CD4-positive, CD25-positive, alpha-beta regulatory T cell (primary cell): ENCODE results near the gene PPP1R3D. TPM values are rescaled to one million over a fixed set of nuclear protein-coding genes. Genes with fewer than 3 reads are reported as not detected.

ENCODE experiments used
- ATAC-seq, 2 donors: fragments of 150-1000 bp; cut with Tn5 transposase; one replicate each; pipeline ENCODE4 v1.10.0; 2021; ENCODE audit warnings: low read depth in 2 of 2, moderate number of reproducible peaks in 2 of 2, moderate library complexity in 1 of 2
- DNase-seq, 3 donors: peaks; one replicate each; pipeline versions ENCODE4 v3.0.0 to v3.0.0-alpha.2; 2012 to 2022; ENCODE audit warnings: mixed read lengths in 1 of 3
- H3K27ac ChIP-seq: one replicate; pipeline ENCODE4 v1.7.0; 2013; ENCODE audit warnings: mild to moderate bottlenecking, low read length; ENCODE audit not compliant: insufficient read depth, poor library complexity, severe bottlenecking
- H3K27me3 ChIP-seq: one replicate; pipeline ENCODE4 v1.7.0; 2013; ENCODE audit warnings: low read length; ENCODE audit not compliant: control insufficient read depth, insufficient read depth
- H3K36me3 ChIP-seq: one replicate; pipeline ENCODE4 v1.7.0; 2013; ENCODE audit warnings: mild to moderate bottlenecking, low read length, moderate library complexity; ENCODE audit not compliant: control insufficient read depth, insufficient read depth
- H3K4me1 ChIP-seq: 2 replicates; pipeline ENCODE4 v1.7.0; 2013; ENCODE audit warnings: mild to moderate bottlenecking, low read length; ENCODE audit not compliant: insufficient read depth, control insufficient read depth, poor library complexity, severe bottlenecking
- H3K4me3 ChIP-seq: one replicate; pipeline ENCODE4 v1.7.0; 2013; ENCODE audit warnings: low read depth, mild to moderate bottlenecking, low read length, moderate library complexity
- H3K9me3 ChIP-seq, 2 experiments: 1 replicate in 1 of 2; 2 replicates in 1 of 2; pipeline ENCODE4 v1.7.0; 2013; ENCODE audit warnings: low read length in 2 of 2, mild to moderate bottlenecking in 1 of 2, moderate library complexity in 1 of 2; ENCODE audit not compliant: control insufficient read depth in 2 of 2
- H3K27ac Mint-ChIP-seq, 3 donors: one replicate each; pipeline ENCODE4 v1.8.0; 2020 to 2022; ENCODE audit warnings: mild to moderate bottlenecking in 3 of 3, mixed read lengths in 3 of 3, moderate library complexity in 2 of 3
- H3K27me3 Mint-ChIP-seq: one replicate; pipeline ENCODE4 v1.8.0; 2022; ENCODE audit warnings: mild to moderate bottlenecking, mixed read lengths
- H3K36me3 Mint-ChIP-seq: one replicate; pipeline ENCODE4 v1.8.0; 2020; ENCODE audit warnings: mixed read lengths
- H3K4me1 Mint-ChIP-seq, 4 donors: one replicate each; pipeline ENCODE4 v1.8.0; 2020 to 2022; ENCODE audit warnings: mixed read lengths in 4 of 4, mild to moderate bottlenecking in 1 of 4
- H3K4me3 Mint-ChIP-seq, 4 donors: one replicate each; pipeline ENCODE4 v1.8.0; 2020 to 2022; ENCODE audit warnings: mild to moderate bottlenecking in 4 of 4, mixed read lengths in 4 of 4, moderate library complexity in 3 of 4
- H3K9me3 Mint-ChIP-seq, 7 donors: one replicate each; pipeline ENCODE4 v1.8.0; 2020 to 2022; ENCODE audit warnings: mixed read lengths in 7 of 7, mild to moderate bottlenecking in 3 of 7, moderate library complexity in 2 of 7
- polyA plus RNA-seq, 4 donors: library from polyadenylated mRNA; unstranded; fragments of 300-500 nt; fragmentation: Illumina TruSeq; gene quantifications; one replicate each; pipeline ENCODE4 v1.2.3, GENCODE V29; 2021
- total RNA-seq: library from RNA; stranded (reverse); gene quantifications from one replicate; pipeline ENCODE4 v1.2.3, GENCODE V29; 2022

Gene PPP1R3D
- total and polyA plus RNA-seq, 5 donors from 2014 or later, result 1.9 to 5.3 (median 2.2) TPM

DNA sequence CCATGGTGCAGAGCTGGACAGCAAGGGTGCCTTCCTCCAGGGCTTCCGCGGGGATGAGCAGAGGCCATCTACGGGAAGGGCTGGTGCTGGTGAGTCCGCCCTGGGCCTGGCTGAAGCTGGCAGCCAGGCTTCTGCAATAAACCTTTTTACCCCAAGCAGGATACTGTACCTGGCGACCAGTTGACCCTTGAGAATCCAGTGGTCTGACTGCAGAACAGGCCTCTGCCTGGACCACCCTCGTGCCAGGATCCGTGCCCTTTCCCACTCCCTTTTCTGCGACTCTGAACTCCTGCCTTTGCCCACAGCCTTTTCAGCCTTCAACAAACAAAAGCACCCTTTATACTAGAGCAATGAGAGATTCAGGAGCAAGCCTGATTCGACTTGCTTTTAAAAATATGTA lies 37.0 kb upstream of the PPP1R3D start:
- H3K36me3 ChIP-seq, result no peaks in the 10 kb centered on the region
- H3K4me1 Mint-ChIP-seq, result no peaks in the 10 kb centered on the region
- ATAC-seq, result no peak
- H3K4me1 ChIP-seq, result no peaks in the 10 kb centered on the region
- H3K27me3 ChIP-seq, result no peaks in the 10 kb centered on the region
- no peak overlapping the region for H3K27ac Mint-ChIP-seq
- no peaks in the 10 kb centered on the region for H3K27me3 Mint-ChIP-seq
- H3K9me3 ChIP-seq, result no peaks in the 10 kb centered on the region
- peaks cover 0 to 5% (median 1%) of the 10 kb centered on the region in 7 donors for H3K9me3 Mint-ChIP-seq
- no peak for DNase-seq
- no peak overlapping the region for H3K4me3 ChIP-seq
- H3K36me3 Mint-ChIP-seq, result peaks cover 16% of the 10 kb centered on the region
- H3K27ac ChIP-seq, result no peak overlapping the region
- no peak overlapping the region for H3K4me3 Mint-ChIP-seq

DNA sequence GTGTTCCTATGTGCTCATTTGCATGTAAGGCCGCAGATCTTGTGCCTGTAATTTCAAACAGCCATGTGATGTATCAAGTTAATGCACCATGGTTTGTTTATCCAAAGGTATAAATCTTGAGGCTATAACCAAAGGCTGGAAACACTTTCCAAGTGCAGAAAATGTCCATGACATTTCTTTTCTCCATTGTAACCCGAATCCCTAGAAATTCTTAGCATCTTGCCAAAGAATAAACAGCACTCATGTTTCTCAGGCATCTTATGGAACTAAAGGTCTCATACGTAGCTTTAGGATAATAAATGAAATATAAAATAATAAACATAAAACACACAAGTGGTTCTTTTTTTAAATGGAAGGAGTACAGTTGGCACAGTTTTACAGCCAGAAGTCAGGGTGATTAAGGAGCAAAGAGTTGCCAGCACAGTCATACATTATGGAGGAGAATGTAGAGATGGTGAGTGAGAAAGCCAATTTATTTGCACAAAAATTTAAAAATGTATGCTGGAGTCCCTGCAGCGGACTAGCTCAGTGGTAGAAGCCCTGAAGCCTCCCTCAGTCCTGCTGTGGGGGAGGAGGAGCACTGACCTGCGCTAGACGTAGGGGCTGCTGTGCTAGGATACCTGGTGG lies 36.2 kb upstream of the PPP1R3D start:
- no peak for DNase-seq

DNA sequence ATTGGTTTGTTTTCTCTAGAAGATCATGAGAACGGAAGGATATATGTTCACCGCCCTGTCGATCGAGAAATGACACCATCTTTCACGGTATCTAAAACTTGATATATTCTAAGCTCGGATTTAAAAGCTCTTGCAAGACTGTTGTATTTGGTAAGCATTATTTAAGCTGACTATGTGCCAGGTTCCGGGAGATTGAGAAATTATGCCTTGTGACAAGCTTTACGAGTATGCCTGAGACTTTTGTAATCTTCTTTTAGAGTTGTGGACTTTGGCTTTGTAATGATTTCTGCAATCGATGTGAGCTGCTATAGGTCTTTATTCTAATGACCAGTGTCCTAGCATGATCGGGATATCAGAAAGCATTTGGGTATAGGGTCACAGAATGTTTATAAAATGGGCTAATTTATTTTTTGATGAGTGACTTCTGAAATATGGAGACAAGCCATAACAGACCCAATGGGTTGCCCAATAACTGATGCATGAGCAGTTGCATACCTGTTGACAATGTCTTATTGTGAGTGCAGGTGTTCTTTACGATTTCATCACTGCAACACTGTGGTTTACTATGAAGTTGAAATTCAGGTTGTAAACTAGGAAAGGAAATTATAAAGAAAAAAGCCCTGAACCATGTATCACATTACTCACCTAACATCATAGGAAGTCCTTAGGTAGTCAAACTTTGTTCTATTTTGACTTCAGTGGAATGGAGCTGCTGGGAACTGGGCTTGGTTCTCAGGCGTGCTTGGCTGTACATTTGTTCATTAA lies 32.1 kb upstream of the PPP1R3D start:
- Mint-ChIP-seq H3K4me3 (no peak overlapping the region), H3K27ac (no peak overlapping the region), H3K36me3 (peaks cover 14% of the 10 kb centered on the region), H3K9me3 (peaks cover 0 to 5% (median 0%) of the 10 kb centered on the region in 7 donors), H3K4me1 (no peaks in the 10 kb centered on the region), H3K27me3 (no peaks in the 10 kb centered on the region)
- no peak overlapping the region for H3K27ac ChIP-seq
- H3K4me3 ChIP-seq, result no peak overlapping the region
- DNase-seq (no peak), ATAC-seq (no peak)
- no peaks in the 10 kb centered on the region for H3K9me3 ChIP-seq
- no peaks in the 10 kb centered on the region for H3K4me1 ChIP-seq
- no peaks in the 10 kb centered on the region for H3K27me3 ChIP-seq
- H3K36me3 ChIP-seq, result no peaks in the 10 kb centered on the region

More for the DNA sequence above, 36.2 kb upstream of the PPP1R3D start:
- Histone ChIP-seq H3K27me3 (no peaks in the 10 kb centered on the region), H3K4me1 (no peaks in the 10 kb centered on the region), H3K36me3 (no peaks in the 10 kb centered on the region), H3K27ac (no peak overlapping the region), H3K4me3 (no peak overlapping the region), H3K9me3 (no peaks in the 10 kb centered on the region)
- no peaks in the 10 kb centered on the region for H3K27me3 Mint-ChIP-seq
- no peaks in the 10 kb centered on the region for H3K4me1 Mint-ChIP-seq
- peaks cover 0 to 5% (median 1%) of the 10 kb centered on the region in 7 donors for H3K9me3 Mint-ChIP-seq
- no peak overlapping the region for H3K27ac Mint-ChIP-seq
- H3K36me3 Mint-ChIP-seq, result peaks cover 20% of the 10 kb centered on the region
- ATAC-seq, result no peak
- no peak overlapping the region for H3K4me3 Mint-ChIP-seq

DNA sequence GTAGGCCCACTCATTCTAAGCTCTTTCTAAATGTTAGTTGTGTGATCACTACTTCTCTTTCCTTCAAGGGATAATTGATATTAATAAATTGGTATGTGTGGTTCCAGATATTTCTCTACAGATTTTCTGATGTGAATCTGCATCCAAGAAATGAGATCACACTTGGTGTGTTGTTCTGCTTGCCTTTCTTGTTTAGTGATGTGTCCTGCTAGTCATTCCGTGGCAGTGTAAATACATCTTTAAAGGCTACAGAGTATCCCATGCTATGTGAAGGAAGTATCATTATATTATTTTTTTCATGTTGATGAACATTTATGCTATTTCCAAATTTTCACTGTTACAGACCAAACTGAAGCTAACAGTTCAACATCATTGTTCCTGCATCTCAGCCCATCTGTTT lies 31.3 kb upstream of the PPP1R3D start:
- ATAC-seq, result no peak
- H3K4me1 ChIP-seq, result no peaks in the 10 kb centered on the region
- H3K9me3 Mint-ChIP-seq, result peaks cover 0 to 5% (median 0%) of the 10 kb centered on the region in 7 donors

GRCh38 chr20:59966428-59966827 lies 26.3 kb upstream of the PPP1R3D start:
- H3K4me3 Mint-ChIP-seq, result no peak overlapping the region
- Histone ChIP-seq H3K4me3 (no peak overlapping the region), H3K9me3 (no peaks in the 10 kb centered on the region), H3K27ac (no peak overlapping the region), H3K36me3 (peaks cover 2% of the 10 kb centered on the region), H3K27me3 (no peaks in the 10 kb centered on the region), H3K4me1 (no peaks in the 10 kb centered on the region)
- DNase-seq, result no peak
- peaks cover 2% of the 10 kb centered on the region for H3K36me3 Mint-ChIP-seq
- H3K9me3 Mint-ChIP-seq, result no peaks in the 10 kb centered on the region
- no peaks in the 10 kb centered on the region for H3K4me1 Mint-ChIP-seq
- H3K27ac Mint-ChIP-seq, result no peak overlapping the region
- ATAC-seq, result no peak
- no peaks in the 10 kb centered on the region for H3K27me3 Mint-ChIP-seq

More for the DNA sequence above, 31.3 kb upstream of the PPP1R3D start:
- no peaks in the 10 kb centered on the region for H3K27me3 Mint-ChIP-seq
- no peaks in the 10 kb centered on the region for H3K9me3 ChIP-seq
- no peak overlapping the region for H3K27ac ChIP-seq
- H3K36me3 ChIP-seq, result no peaks in the 10 kb centered on the region
- no peaks in the 10 kb centered on the region for H3K27me3 ChIP-seq
- no peak overlapping the region for H3K27ac Mint-ChIP-seq
- H3K4me3 ChIP-seq, result no peak overlapping the region
- no peak for DNase-seq
- peaks cover 14% of the 10 kb centered on the region for H3K36me3 Mint-ChIP-seq
- no peak overlapping the region for H3K4me3 Mint-ChIP-seq
- H3K4me1 Mint-ChIP-seq, result no peaks in the 10 kb centered on the region

- H3K9me3 ChIP-seq, result no peaks in the 10 kb centered on the region
- DNase-seq (no peak), ATAC-seq (no peak)
- H3K4me1 ChIP-seq, result no peaks in the 10 kb centered on the region
- Mint-ChIP-seq H3K27ac (no peak overlapping the region), H3K4me3 (no peak overlapping the region), H3K4me1 (no peaks in the 10 kb centered on the region), H3K36me3 (peaks cover 21% of the 10 kb centered on the region), H3K9me3 (no peaks in the 10 kb centered on the region), H3K27me3 (no peaks in the 10 kb centered on the region)
- no peaks in the 10 kb centered on the region for H3K27me3 ChIP-seq
- H3K4me3 ChIP-seq, result no peak overlapping the region
- no peak overlapping the region for H3K27ac ChIP-seq
- H3K36me3 ChIP-seq, result peaks cover 2% of the 10 kb centered on the region
These were observed 22.1 kb upstream of the PPP1R3D start for GRCh38 chr20:59962155-59962554.

- Mint-ChIP-seq H3K27ac (no peak overlapping the region), H3K27me3 (no peaks in the 10 kb centered on the region), H3K4me3 (no peak overlapping the region), H3K9me3 (no peaks in the 10 kb centered on the region), H3K36me3 (peaks cover 21% of the 10 kb centered on the region), H3K4me1 (no peaks in the 10 kb centered on the region)
- Histone ChIP-seq H3K27me3 (no peaks in the 10 kb centered on the region), H3K4me1 (no peaks in the 10 kb centered on the region), H3K27ac (no peak overlapping the region), H3K9me3 (no peaks in the 10 kb centered on the region), H3K4me3 (no peak overlapping the region), H3K36me3 (peaks cover 2% of the 10 kb centered on the region)
- DNase-seq, result no peak
- ATAC-seq, result no peak
These were observed 21.3 kb upstream of the PPP1R3D start for GRCh38 chr20:59961423-59961822.

DNA sequence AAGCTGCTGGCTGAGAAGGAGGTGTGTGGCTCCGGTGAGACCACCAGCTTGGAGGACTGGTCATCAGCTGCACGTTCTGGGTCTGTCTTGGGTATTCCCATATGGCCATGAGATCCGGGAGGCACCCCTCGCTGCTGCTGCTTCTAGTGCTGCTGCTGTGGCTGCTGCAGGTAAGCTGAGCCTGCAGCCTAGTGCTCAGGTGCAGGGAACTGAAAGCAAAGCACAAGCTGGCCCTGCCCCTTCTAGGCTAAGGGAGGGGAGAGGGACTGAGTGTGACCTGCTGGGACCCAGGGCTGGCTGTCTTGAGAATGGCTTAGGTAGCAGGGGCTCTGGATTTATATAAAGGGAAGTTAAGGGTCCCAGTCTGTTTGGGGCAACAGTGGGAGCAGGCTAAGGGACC lies 18.5 kb upstream of the PPP1R3D start:
- Histone ChIP-seq H3K4me1 (no peaks in the 10 kb centered on the region), H3K27me3 (no peaks in the 10 kb centered on the region), H3K27ac (no peak overlapping the region), H3K9me3 (no peaks in the 10 kb centered on the region), H3K36me3 (peaks cover 2% of the 10 kb centered on the region), H3K4me3 (no peak overlapping the region)
- no peaks in the 10 kb centered on the region for H3K4me1 Mint-ChIP-seq
- no peak for ATAC-seq
- H3K27me3 Mint-ChIP-seq, result no peaks in the 10 kb centered on the region
- H3K9me3 Mint-ChIP-seq, result no peaks in the 10 kb centered on the region
- H3K4me3 Mint-ChIP-seq, result no peak overlapping the region
- no peak overlapping the region for H3K27ac Mint-ChIP-seq
- H3K36me3 Mint-ChIP-seq, result peaks cover 21% of the 10 kb centered on the region
- no peak for DNase-seq
